GM23338 (cell line): ENCODE results near the gene PIAS1.

ENCODE experiments used
- CREB1 ChIP-seq: fragments of 250-450 bp; sonication (Bioruptor Pico); IDR thresholded peaks from 2 replicates; pipeline ENCODE4 v1.5.0; 2020; ENCODE audit warnings: low read depth, mild to moderate bottlenecking, moderate library complexity
- EZH2 ChIP-seq: fragments of 200-600 bp; sonication (generic); IDR thresholded peaks from one replicate; pipeline ENCODE4 v1.8.0; 2017; ENCODE audit warnings: antibody characterized with exemption, mild to moderate bottlenecking, low read depth; ENCODE audit not compliant: unreplicated experiment
- EZH2phosphoT487 ChIP-seq: fragments of 200-600 bp; sonication (generic); IDR thresholded peaks from one replicate; pipeline ENCODE4 v1.8.1; 2018; ENCODE audit warnings: antibody characterized with exemption; ENCODE audit not compliant: unreplicated experiment
- JUNB ChIP-seq: IDR thresholded peaks from one replicate; pipeline ENCODE4 v1.6.1; 2016; ENCODE audit warnings: antibody characterized with exemption; ENCODE audit not compliant: unreplicated experiment
- NANOG ChIP-seq: IDR thresholded peaks from 2 replicates; pipeline ENCODE4 v1.6.1; 2016; ENCODE audit warnings: antibody characterized with exemption, borderline replicate concordance
- POLR2AphosphoS5 ChIP-seq: IDR thresholded peaks from 2 replicates; pipeline ENCODE4 v1.6.1; 2016; ENCODE audit warnings: antibody characterized with exemption, low read depth
- ZNF114 ChIP-seq: fragments of 250-450 bp; sonication (Bioruptor Pico); IDR thresholded peaks from 2 replicates; pipeline ENCODE4 v1.5.0; 2020; ENCODE audit warnings: mild to moderate bottlenecking, moderate library complexity
- ZNF331 ChIP-seq: fragments of 250-450 bp; sonication (Bioruptor Pico); IDR thresholded peaks from 2 replicates; pipeline ENCODE4 v1.5.0; 2020; ENCODE audit warnings: low read depth, mild to moderate bottlenecking, moderate library complexity
- TF ChIP-seq, protein P1 (sequence below), 2 experiments: fragments of 200-600 bp in 1 of 2; sonication (generic) in 1 of 2; conservative IDR thresholded peaks; 2 replicates each; pipeline versions ENCODE4 v1.5.1 to v1.6.1; 2016 to 2017; ENCODE audit warnings: antibody characterized with exemption in 2 of 2, low read depth in 2 of 2, mild to moderate bottlenecking in 2 of 2, moderate library complexity in 1 of 2
- TF ChIP-seq, protein P2 (sequence below): IDR thresholded peaks from one replicate; pipeline ENCODE4 v1.6.1; 2018; ENCODE audit warnings: antibody characterized with exemption; ENCODE audit not compliant: unreplicated experiment

DNA sequence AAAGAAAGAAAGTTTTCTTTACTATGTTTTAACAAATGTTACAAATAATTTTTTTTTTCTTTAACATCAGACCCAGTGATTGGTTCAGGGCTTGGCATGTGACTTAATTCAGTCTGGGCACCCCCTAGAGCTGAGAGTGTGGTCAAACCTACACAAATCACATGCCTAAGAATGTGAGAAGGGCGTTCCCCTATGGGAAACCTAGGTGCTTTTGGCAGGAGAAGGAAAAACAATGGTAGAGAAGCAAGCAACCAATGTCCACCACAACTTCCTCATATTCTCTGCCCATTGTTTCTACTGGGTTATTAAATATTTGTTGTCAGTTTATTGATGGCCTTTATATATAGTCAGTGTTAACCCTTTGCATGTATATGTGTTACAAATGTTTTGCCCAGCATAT lies 21.4 kb upstream of the PIAS1 start:
- TF ChIP-seq, protein P1, sequence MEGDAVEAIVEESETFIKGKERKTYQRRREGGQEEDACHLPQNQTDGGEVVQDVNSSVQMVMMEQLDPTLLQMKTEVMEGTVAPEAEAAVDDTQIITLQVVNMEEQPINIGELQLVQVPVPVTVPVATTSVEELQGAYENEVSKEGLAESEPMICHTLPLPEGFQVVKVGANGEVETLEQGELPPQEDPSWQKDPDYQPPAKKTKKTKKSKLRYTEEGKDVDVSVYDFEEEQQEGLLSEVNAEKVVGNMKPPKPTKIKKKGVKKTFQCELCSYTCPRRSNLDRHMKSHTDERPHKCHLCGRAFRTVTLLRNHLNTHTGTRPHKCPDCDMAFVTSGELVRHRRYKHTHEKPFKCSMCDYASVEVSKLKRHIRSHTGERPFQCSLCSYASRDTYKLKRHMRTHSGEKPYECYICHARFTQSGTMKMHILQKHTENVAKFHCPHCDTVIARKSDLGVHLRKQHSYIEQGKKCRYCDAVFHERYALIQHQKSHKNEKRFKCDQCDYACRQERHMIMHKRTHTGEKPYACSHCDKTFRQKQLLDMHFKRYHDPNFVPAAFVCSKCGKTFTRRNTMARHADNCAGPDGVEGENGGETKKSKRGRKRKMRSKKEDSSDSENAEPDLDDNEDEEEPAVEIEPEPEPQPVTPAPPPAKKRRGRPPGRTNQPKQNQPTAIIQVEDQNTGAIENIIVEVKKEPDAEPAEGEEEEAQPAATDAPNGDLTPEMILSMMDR (conservative IDR thresholded peaks at IDR 0.05; ENCODE audit: low read depth in 2 of 2), result no peak
- TF ChIP-seq, protein P2, sequence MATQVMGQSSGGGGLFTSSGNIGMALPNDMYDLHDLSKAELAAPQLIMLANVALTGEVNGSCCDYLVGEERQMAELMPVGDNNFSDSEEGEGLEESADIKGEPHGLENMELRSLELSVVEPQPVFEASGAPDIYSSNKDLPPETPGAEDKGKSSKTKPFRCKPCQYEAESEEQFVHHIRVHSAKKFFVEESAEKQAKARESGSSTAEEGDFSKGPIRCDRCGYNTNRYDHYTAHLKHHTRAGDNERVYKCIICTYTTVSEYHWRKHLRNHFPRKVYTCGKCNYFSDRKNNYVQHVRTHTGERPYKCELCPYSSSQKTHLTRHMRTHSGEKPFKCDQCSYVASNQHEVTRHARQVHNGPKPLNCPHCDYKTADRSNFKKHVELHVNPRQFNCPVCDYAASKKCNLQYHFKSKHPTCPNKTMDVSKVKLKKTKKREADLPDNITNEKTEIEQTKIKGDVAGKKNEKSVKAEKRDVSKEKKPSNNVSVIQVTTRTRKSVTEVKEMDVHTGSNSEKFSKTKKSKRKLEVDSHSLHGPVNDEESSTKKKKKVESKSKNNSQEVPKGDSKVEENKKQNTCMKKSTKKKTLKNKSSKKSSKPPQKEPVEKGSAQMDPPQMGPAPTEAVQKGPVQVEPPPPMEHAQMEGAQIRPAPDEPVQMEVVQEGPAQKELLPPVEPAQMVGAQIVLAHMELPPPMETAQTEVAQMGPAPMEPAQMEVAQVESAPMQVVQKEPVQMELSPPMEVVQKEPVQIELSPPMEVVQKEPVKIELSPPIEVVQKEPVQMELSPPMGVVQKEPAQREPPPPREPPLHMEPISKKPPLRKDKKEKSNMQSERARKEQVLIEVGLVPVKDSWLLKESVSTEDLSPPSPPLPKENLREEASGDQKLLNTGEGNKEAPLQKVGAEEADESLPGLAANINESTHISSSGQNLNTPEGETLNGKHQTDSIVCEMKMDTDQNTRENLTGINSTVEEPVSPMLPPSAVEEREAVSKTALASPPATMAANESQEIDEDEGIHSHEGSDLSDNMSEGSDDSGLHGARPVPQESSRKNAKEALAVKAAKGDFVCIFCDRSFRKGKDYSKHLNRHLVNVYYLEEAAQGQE, result no peak
- no peak for TF ChIP-seq POLR2AphosphoS5
- no peak for TF ChIP-seq EZH2
- TF ChIP-seq EZH2phosphoT487, result no peak
- TF ChIP-seq ZNF331 (CRISPR knock-in tag), result no peak
- TF ChIP-seq JUNB, result no peak
- TF ChIP-seq CREB1 (CRISPR knock-in tag), result no peak
- TF ChIP-seq NANOG, result no peak
- no peak for TF ChIP-seq ZNF114
